Measurements from ENCODE around the gene KIF15. TPM values are rescaled to one million over a fixed set of nuclear protein-coding genes. Genes with fewer than 3 reads are reported as not detected.

KIF15 gene
- polyA plus RNA-seq, 3 donors: 0.15 to 0.16 TPM; not detected in 1

DNA sequence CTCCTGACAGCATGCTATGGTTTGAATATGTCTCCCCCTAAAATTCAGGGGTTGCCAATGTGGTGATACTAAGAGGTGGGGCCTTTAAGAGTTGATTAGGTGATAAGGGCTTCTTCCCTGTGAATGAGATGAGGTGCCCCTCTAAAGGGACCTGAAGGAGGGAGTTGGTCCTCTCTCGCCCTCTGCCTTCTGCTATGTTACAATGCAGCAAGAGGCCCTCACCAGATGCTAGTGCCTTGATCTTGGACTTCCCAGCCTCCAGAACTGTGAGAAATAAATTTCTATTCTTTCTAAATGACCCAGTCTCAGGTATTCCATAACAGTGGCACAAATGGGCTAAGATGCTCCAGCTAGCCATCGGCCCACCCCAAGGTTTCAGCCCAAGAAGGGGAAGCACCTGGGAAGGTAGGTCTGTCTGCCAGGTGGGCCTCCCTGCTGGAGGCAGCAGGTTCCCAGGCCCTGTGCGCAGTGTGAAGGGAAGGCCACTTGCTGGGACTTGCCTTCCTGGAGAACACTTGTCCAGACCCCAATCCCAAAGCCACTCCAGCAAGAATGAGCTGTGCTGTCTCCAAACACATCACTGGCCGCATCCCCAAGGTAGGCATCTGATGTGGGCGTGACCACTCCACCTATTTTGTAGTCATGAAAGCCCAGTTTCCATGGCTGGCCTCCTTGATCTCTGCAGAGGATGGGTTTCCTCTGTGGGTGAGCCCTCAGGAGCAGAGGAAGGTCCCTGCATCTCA is 121.8 kb downstream of the KIF15 start:
- Mint-ChIP-seq H3K27me3 (ENCODE audit: low read depth in 3 of 3) (peaks cover 2 to 8% (median 7%) of the 10 kb centered on the region in 3 donors), H3K9me3 (peaks cover 0 to 13% (median 4%) of the 10 kb centered on the region in 7 donors), H3K36me3 (no peaks in the 10 kb centered on the region), H3K27ac (no peak overlapping the region), H3K4me3 (no peak overlapping the region), H3K4me1 (no peaks in the 10 kb centered on the region)
- H3K9ac ChIP-seq (ENCODE audit: insufficient read depth, low read length, poor library complexity, severe bottlenecking): no peak overlapping the region
- no peak overlapping the region for H3K4me3 ChIP-seq (replicated peaks in 1 of 3; ENCODE audit: low read depth in 2 of 3, low read length in 3 of 3)
- TF ChIP-seq, protein P1, sequence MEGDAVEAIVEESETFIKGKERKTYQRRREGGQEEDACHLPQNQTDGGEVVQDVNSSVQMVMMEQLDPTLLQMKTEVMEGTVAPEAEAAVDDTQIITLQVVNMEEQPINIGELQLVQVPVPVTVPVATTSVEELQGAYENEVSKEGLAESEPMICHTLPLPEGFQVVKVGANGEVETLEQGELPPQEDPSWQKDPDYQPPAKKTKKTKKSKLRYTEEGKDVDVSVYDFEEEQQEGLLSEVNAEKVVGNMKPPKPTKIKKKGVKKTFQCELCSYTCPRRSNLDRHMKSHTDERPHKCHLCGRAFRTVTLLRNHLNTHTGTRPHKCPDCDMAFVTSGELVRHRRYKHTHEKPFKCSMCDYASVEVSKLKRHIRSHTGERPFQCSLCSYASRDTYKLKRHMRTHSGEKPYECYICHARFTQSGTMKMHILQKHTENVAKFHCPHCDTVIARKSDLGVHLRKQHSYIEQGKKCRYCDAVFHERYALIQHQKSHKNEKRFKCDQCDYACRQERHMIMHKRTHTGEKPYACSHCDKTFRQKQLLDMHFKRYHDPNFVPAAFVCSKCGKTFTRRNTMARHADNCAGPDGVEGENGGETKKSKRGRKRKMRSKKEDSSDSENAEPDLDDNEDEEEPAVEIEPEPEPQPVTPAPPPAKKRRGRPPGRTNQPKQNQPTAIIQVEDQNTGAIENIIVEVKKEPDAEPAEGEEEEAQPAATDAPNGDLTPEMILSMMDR (IDR thresholded peaks at IDR 0.05): no peak
- intact Hi-C loops (cut with micrococcal nuclease): no loop called here
- H3K9me3 ChIP-seq (replicated peaks in 1 of 2; ENCODE audit: control insufficient read depth in 1 of 2, insufficient read depth in 1 of 2, low read length in 2 of 2): no peaks in the 10 kb centered on the region
- no peak overlapping the region for H3K4me2 ChIP-seq (replicated peaks; ENCODE audit: extremely low read depth, low read length, poor library complexity, severe bottlenecking)
- H3K27ac ChIP-seq (ENCODE audit: low read depth in 1 of 2, low read length in 2 of 2): no peak overlapping the region
- H3K4me1 ChIP-seq (ENCODE audit: control insufficient read depth in 1 of 2, insufficient read depth in 2 of 2, low read length in 2 of 2): no peaks in the 10 kb centered on the region
- H2AFZ ChIP-seq (ENCODE audit: insufficient read depth, low read depth, low read length, poor library complexity, severe bottlenecking): no peak overlapping the region
- H4K20me1 ChIP-seq (ENCODE audit: insufficient read depth, low read length): no peaks in the 10 kb centered on the region
- no peaks in the 10 kb centered on the region for H3K36me3 ChIP-seq (replicated peaks in 1 of 2; ENCODE audit: control insufficient read depth in 1 of 2, insufficient read depth in 2 of 2, low read length in 2 of 2)
- H3K27me3 ChIP-seq (ENCODE audit: control insufficient read depth in 2 of 2, insufficient read depth in 2 of 2, low read length in 2 of 2): no peaks in the 10 kb centered on the region
- no peaks in the 10 kb centered on the region for H3K79me2 ChIP-seq (ENCODE audit: insufficient read depth, low read length)
- no peak for DNase-seq
- 96% methylated on average over 4 of the region's 5 CpGs for whole genome bisulfite sequencing (ENCODE audit: insufficient coverage)

DNA sequence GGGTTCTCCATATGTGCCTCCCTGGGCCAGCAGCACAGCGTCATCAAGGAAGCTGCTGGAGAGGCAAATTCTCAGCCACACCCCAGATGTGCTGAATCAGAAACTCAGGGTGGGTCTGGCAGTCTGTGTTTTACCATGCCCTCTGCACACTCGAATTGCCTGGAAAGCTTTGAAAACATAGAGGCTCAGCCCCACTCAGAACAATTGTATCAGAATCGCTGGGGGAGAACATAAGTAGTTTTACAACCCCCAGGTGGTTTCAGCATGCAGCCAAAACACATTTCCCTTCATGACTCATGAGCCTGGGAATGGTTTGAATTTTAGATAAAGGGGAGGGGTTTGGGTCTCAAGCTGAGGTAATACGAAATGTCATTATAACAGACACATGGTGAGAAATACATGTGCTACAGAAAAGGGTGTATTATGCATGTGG is 122.4 kb downstream of the KIF15 start:
- no peak overlapping the region for H3K27ac ChIP-seq (ENCODE audit: low read depth in 1 of 2, low read length in 2 of 2)
- H3K4me2 ChIP-seq (replicated peaks; ENCODE audit: extremely low read depth, low read length, poor library complexity, severe bottlenecking): no peak overlapping the region
- no peaks in the 10 kb centered on the region for H3K27me3 ChIP-seq (ENCODE audit: control insufficient read depth in 2 of 2, insufficient read depth in 2 of 2, low read length in 2 of 2)
- Mint-ChIP-seq H3K9me3 (peaks cover 0 to 13% (median 4%) of the 10 kb centered on the region in 7 donors), H3K36me3 (no peaks in the 10 kb centered on the region), H3K4me3 (no peak overlapping the region), H3K4me1 (no peaks in the 10 kb centered on the region), H3K27me3 (ENCODE audit: low read depth in 3 of 3) (peaks cover 2 to 7% (median 6%) of the 10 kb centered on the region in 3 donors), H3K27ac (no peak overlapping the region)
- H3K4me3 ChIP-seq (replicated peaks in 1 of 3; ENCODE audit: low read depth in 2 of 3, low read length in 3 of 3): no peak overlapping the region
- DNase-seq: no peak
- WGBS (ENCODE audit: insufficient coverage): 76% methylated on average over 2 of the region's 4 CpGs
- intact Hi-C loops (cut with micrococcal nuclease): no loop called here
- H2AFZ ChIP-seq (ENCODE audit: insufficient read depth, low read depth, low read length, poor library complexity, severe bottlenecking): no peak overlapping the region
- no peaks in the 10 kb centered on the region for H3K4me1 ChIP-seq (ENCODE audit: control insufficient read depth in 1 of 2, insufficient read depth in 2 of 2, low read length in 2 of 2)
- H3K9me3 ChIP-seq (replicated peaks in 1 of 2; ENCODE audit: control insufficient read depth in 1 of 2, insufficient read depth in 1 of 2, low read length in 2 of 2): no peaks in the 10 kb centered on the region
- no peaks in the 10 kb centered on the region for H3K36me3 ChIP-seq (replicated peaks in 1 of 2; ENCODE audit: control insufficient read depth in 1 of 2, insufficient read depth in 2 of 2, low read length in 2 of 2)
- no peaks in the 10 kb centered on the region for H4K20me1 ChIP-seq (ENCODE audit: insufficient read depth, low read length)
- TF ChIP-seq, protein P1 (IDR thresholded peaks at IDR 0.05): no peak
- no peak overlapping the region for H3K9ac ChIP-seq (ENCODE audit: insufficient read depth, low read length, poor library complexity, severe bottlenecking)
- no peaks in the 10 kb centered on the region for H3K79me2 ChIP-seq (ENCODE audit: insufficient read depth, low read length)
